Adrenal gland (tissue), 5 donors: ENCODE results near the gene HS3ST2.

Experiments used
- CTCF ChIP-seq, 6 experiments: fragments of 450-650 bp in 4 of 6; fragments of 200-600 bp in 2 of 6; sonication (generic) in 1 of 6; IDR thresholded peaks; 1 replicate in 5 of 6; 2 replicates in 1 of 6; pipeline versions ENCODE4 v1.5.1 to v1.8.0; 2016 to 2021; ENCODE audit warnings: antibody characterized with exemption in 6 of 6, mild to moderate bottlenecking in 2 of 6, moderate library complexity in 1 of 6
- POLR2A ChIP-seq, 2 donors: fragments of 450-650 bp; IDR thresholded peaks; one replicate each; pipeline ENCODE4 v1.6.1; 2017; ENCODE audit warnings: antibody characterized with exemption in 2 of 2, mild to moderate bottlenecking in 2 of 2, moderate library complexity in 1 of 2
- donor health status: DM: no; HTN: no; CAD: no.

- TF ChIP-seq CTCF (IDR thresholded peaks at IDR 0.05) (no peak), POLR2A (IDR thresholded peaks at IDR 0.05) (no peak)
Measured at GRCh38 chr16:22946433-22946832, 132.5 kb downstream of the HS3ST2 start.
